ENCODE results near the gene RNLS.
"Not testable (repeated sequence)": the region's sequence is repeated elsewhere in the genome, so short reads cannot be mapped to it uniquely, and the experiment has no call there.

Gene RNLS

GRCh38 chr10:88523739-88524400 lies 59.2 kb downstream of the RNLS start:
- DNase-seq (ENCODE audit: low read depth in 2 of 2), result no peak

- no peak for DNase-seq (ENCODE audit: low read depth in 2 of 2)
Observed at GRCh38 chr10:88522715-88523114, 60.4 kb downstream of the RNLS start.

- no peak for DNase-seq (ENCODE audit: low read depth in 2 of 2)
Observed at GRCh38 chr10:88521791-88522190, 61.3 kb downstream of the RNLS start.

GRCh38 chr10:88515235-88515634 lies 67.9 kb downstream of the RNLS start:
- DNase-seq (ENCODE audit: low read depth in 2 of 2), result no peak

- no peak for DNase-seq (ENCODE audit: low read depth in 2 of 2)
Observed at GRCh38 chr10:88512599-88512998, 70.5 kb downstream of the RNLS start.

DNA sequence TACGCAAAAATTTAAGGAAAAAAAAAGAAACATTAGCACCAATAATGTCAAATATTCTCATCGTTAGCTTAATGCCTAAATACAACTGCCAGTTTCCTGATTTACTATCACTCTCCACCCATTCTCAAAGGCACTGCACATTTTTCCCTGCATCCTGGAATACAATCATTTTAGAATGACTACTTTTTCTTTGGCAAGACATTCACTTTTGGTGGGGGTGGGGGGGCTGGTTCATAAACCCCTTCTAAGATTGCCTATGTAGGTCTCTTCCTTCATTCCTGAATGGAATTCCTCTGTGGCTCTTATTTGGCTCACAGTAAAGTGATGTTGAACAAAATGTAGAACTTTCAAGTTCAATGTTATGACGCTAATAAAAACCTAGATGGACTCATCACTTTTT lies 74.3 kb downstream of the RNLS start:
- no peak for DNase-seq (ENCODE audit: low read depth in 2 of 2)

GRCh38 chr10:88507826-88508453 lies 75.2 kb downstream of the RNLS start:
- no peak for DNase-seq (ENCODE audit: low read depth in 2 of 2)

- no peak for DNase-seq (ENCODE audit: low read depth in 2 of 2)
Observed at GRCh38 chr10:88507404-88507803, 75.7 kb downstream of the RNLS start.

GRCh38 chr10:88505680-88506215 lies 77.4 kb downstream of the RNLS start:
- no peak for DNase-seq (ENCODE audit: low read depth in 2 of 2)

DNA sequence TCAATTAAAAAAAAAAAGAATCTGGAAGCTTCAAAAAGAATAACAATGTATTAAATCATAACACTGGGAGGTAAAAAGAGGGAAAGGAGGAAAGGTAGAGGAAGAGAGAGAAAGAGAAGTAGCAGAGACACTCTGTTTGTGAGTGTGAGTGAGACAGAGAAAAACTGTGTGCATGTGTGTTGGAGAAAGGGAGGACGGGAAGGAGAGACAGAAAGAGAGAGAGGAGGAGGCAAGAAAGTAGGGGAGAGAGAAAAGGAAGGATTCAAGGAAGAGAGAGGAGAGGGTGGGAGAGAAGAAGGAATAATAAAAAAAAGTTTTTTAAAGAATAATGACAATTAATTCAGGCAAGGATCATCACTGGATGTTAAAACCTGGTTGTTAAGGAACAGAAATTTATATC lies 77.9 kb downstream of the RNLS start:
- no peak for DNase-seq (ENCODE audit: low read depth in 2 of 2)

DNA sequence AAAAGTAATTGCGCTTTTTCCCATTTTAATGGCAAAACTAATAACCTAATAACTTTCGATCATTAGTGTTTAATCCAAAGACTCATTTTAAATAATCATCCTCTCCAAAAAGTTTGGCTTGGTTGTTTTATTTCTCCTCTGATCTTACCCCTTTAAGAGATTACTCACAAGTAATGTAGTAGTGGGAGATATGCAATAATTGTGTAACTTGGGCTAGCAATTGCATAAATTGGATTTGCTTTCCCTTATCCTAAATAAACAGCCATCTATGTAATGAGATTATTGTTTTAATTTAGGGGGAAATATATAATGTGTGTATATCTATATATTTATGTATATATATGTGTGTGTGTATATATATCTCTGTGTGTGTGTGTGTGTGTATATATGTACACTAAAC lies 82.5 kb downstream of the RNLS start:
- DNase-seq (ENCODE audit: low read depth in 2 of 2), result no peak

GRCh38 chr10:88499569-88500470 lies 83.3 kb downstream of the RNLS start:
- no peak for DNase-seq (ENCODE audit: low read depth in 2 of 2)

DNA sequence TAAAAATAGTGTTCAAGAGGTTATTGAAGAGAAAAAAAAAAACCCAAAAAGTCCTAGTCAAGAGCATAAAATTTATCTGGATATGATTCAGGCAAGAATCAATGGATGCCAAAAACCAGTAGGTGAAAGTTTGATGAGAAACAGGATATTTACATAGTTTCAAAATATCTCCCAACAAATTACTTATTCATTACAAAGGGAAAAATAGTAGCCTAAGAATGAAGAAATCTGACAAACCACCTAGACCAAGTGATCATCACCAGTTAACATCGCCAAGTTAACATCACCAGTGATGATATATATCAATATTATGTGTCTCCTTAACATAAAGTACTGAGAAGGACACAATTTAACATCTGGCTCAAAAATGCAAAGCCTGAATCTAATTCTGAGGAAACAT lies 85.2 kb downstream of the RNLS start:
- DNase-seq (ENCODE audit: low read depth in 2 of 2), result no peak

GRCh38 chr10:88494537-88494936 lies 88.6 kb downstream of the RNLS start:
- DNase-seq (ENCODE audit: low read depth in 2 of 2), result no peak

DNA sequence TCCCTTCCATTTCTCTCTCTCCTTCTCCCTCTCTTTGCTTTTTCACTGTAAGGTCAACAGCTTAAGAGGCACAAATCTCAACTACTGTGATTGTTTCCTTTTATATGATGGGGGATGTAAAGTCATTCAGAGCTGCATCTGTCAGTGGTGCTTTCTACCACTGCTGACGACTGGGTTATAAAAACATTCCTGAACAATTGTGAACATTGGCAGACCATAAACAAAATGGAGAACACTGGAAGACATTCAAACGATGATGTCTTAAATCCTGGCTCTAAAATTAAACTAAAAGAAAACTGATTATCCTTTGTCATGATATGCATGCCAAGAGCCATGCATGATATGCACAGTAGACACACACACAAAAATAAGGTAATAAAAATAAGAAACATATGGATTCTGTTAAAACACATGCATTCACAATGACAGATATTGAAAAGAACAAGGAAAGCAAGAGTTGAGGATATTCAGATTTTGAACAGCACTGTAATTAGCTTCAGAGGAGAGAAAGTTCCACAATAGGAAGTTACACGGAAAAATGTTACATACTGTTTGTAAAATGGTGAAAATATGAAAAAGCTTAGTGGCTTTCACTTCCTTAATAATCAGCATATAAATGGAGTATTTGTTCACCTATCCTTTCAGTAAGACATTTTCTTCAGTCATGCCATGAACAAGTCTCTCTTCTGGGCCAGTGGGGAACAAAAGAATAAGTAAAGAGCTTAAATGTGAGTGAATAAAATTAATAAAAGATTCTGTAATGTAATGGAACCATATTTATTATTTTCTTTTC lies 89.2 kb downstream of the RNLS start:
- DNase-seq (ENCODE audit: low read depth in 2 of 2), result no peak

DNA sequence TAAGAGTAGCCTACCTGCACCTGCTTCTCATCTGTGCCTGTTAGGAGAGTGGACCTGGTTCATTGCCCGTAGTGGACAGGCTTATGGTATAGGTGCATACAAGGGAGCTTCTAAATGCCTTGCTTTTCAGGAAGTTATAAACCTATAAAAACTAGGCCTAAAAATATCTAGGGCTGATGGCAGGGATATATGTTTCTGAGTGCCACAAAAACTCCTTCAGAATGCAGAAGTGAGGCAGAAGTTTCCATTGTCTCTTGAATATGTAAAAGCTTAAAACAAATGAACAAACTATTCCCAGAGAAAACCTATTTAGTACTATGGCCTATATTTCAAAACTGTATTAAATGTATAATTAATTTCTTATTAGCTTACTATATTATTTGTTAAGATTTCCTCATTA lies 91.8 kb downstream of the RNLS start:
- DNase-seq (ENCODE audit: low read depth in 2 of 2), result no peak

GRCh38 chr10:88490231-88490980 lies 92.7 kb downstream of the RNLS start:
- DNase-seq (ENCODE audit: low read depth in 2 of 2), result no peak

GRCh38 chr10:88489107-88489506 lies 94.0 kb downstream of the RNLS start:
- DNase-seq (ENCODE audit: low read depth in 2 of 2), result no peak

DNA sequence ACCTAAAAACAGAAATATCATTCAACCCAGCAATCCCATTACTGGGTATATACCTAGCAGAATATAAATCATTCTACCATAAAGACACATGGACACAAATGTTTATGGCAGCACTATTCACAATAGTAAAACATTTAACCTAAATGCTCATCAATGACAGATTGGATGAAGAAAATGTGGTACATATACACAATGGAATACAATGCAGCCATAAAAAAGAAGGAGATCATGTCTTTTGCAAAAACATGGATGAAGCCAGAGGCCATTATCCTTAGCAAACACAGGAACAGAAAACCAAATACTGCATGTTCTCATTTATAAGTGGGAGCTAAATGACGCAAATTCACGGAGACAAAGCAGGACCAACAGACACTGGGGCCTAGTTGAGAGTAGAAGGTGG lies 96.3 kb downstream of the RNLS start:
- not testable (repeated sequence) for DNase-seq (ENCODE audit: low read depth in 2 of 2)

- no peak for DNase-seq (ENCODE audit: low read depth in 2 of 2)
Observed at GRCh38 chr10:88482220-88482619, 100.9 kb downstream of the RNLS start.

DNA sequence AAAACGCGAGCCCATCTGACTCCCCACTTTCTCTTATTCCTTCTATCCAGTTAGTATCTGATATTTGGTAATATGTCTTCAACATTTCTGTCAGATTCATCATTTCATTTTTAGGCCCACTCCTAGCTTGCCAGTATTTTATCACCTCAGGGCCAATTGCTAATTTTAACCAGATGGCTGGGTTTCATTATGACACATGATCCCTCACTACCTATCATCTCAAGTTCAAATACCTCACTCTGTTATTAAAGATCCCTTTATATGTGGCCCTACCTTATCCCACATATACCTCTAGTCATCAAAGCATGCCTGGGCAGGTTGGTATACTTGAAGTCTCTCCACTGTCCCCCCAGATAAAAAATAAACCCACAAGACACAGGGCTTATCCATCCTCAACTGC lies 104.9 kb downstream of the RNLS start:
- DNase-seq (ENCODE audit: low read depth in 2 of 2), result no peak
